GM19468 (cell line): Measurements from ENCODE around the gene ZMYM1.
"Not testable (repeated sequence)": the region's sequence is repeated elsewhere in the genome, so short reads cannot be mapped to it uniquely, and the experiment has no call there.

ENCODE experiments used
- ATAC-seq: cut with Tn5 transposase; IDR thresholded peaks from one replicate; pipeline ENCODE4 v1.9.1; 2021; ENCODE audit warnings: mild to moderate bottlenecking, moderate library complexity, moderate number of reproducible peaks; ENCODE audit not compliant: unreplicated experiment; ENCODE audit errors: extremely low read depth

The ZMYM1 gene

GRCh38 chr1:35079003-35079930 is at the start of gene ZMYM1:
Gene ZMYM1 (plus strand): TSS chr1:35079385. CDS start chr1:35093988, 14,603 bp downstream.
- peak; percentile 67 for ATAC-seq

GRCh38 chr1:35029761-35030160 is 49.4 kb upstream of the ZMYM1 start:
- ATAC-seq, result no peak

- ATAC-seq, result no peak
Observed at GRCh38 chr1:35030338-35030737, 48.8 kb upstream of the ZMYM1 start.

- no peak for ATAC-seq
Observed at GRCh38 chr1:35030756-35031446, 48.3 kb upstream of the ZMYM1 start.

GRCh38 chr1:35032384-35032739 is 46.8 kb upstream of the ZMYM1 start:
- no peak for ATAC-seq

GRCh38 chr1:35033346-35033745 is 45.8 kb upstream of the ZMYM1 start:
- no peak for ATAC-seq

GRCh38 chr1:35036621-35037020 is 42.6 kb upstream of the ZMYM1 start:
- ATAC-seq, result no peak

GRCh38 chr1:35037206-35037605 is 42.0 kb upstream of the ZMYM1 start:
- ATAC-seq, result no peak

GRCh38 chr1:35038723-35039122 is 40.5 kb upstream of the ZMYM1 start:
- ATAC-seq, result no peak

GRCh38 chr1:35043498-35043897 is 35.7 kb upstream of the ZMYM1 start:
- no peak for ATAC-seq

GRCh38 chr1:35044431-35044830 is 34.8 kb upstream of the ZMYM1 start:
- ATAC-seq, result no peak

GRCh38 chr1:35046730-35047129 is 32.5 kb upstream of the ZMYM1 start:
- no peak for ATAC-seq

GRCh38 chr1:35047188-35047858 is 31.9 kb upstream of the ZMYM1 start:
- ATAC-seq, result no peak

- no peak for ATAC-seq
Observed at GRCh38 chr1:35049116-35049515, 30.1 kb upstream of the ZMYM1 start.

- ATAC-seq, result no peak
Observed at GRCh38 chr1:35053433-35053832, 25.8 kb upstream of the ZMYM1 start.

- not testable (repeated sequence) for ATAC-seq
Observed at GRCh38 chr1:35054282-35054681, 24.9 kb upstream of the ZMYM1 start.

- ATAC-seq, result not testable (repeated sequence)
Observed at GRCh38 chr1:35058321-35058720, 20.9 kb upstream of the ZMYM1 start.

GRCh38 chr1:35058988-35059387 is 20.2 kb upstream of the ZMYM1 start:
- ATAC-seq, result no peak

GRCh38 chr1:35062518-35063196 is 16.5 kb upstream of the ZMYM1 start:
- no peak for ATAC-seq

GRCh38 chr1:35064265-35064664 is 14.9 kb upstream of the ZMYM1 start:
- ATAC-seq, result no peak
